Spinal cord (tissue), 10 donors: ENCODE measurements around the gene MAP3K21. TPM values are rescaled to one million over a fixed set of nuclear protein-coding genes. Genes with fewer than 3 reads are reported as not detected.

ENCODE experiments used
- DNase-seq, 6 donors: peaks; one replicate each; pipeline versions ENCODE4 v3.0.0 to v3.0.0-alpha.2; 2013 to 2015; ENCODE audit warnings: low spot score in 6 of 6, low read depth in 4 of 6
- H3K27ac ChIP-seq: one replicate; pipeline ENCODE4 v1.5.1; 2013; ENCODE audit warnings: low read depth, low read length, control low read depth
- H3K27me3 ChIP-seq: one replicate; pipeline ENCODE4 v1.6.1; 2013; ENCODE audit warnings: low read length; ENCODE audit not compliant: control insufficient read depth, insufficient read depth
- H3K36me3 ChIP-seq: one replicate; pipeline ENCODE4 v1.6.1; 2013; ENCODE audit warnings: low read length; ENCODE audit not compliant: control insufficient read depth, insufficient read depth
- H3K4me1 ChIP-seq: one replicate; pipeline ENCODE4 v1.6.1; 2013; ENCODE audit warnings: low read length; ENCODE audit not compliant: control insufficient read depth, insufficient read depth
- H3K4me3 ChIP-seq: one replicate; pipeline ENCODE4 v1.5.1; 2013; ENCODE audit warnings: low read depth, low read length, control low read depth
- H3K9me3 ChIP-seq: one replicate; pipeline ENCODE4 v1.6.1; 2013; ENCODE audit warnings: low read length; ENCODE audit not compliant: control insufficient read depth, insufficient read depth
- WGBS: methylation state at CpG from one replicate; pipeline ENCODE4 v1.1.5; 2013; ENCODE audit warnings: missing lambda C conversion rate; ENCODE audit not compliant: insufficient coverage; 5-methylcytosine and 5-hydroxymethylcytosine counted together
- polyA plus RNA-seq, 2 donors: library from polyadenylated mRNA; unstranded; fragments of 120-200 nt; gene quantifications; one replicate each; pipeline ENCODE4 v1.2.1, GENCODE V29; 2013; ENCODE audit not compliant: insufficient read length in 2 of 2
- total RNA-seq, 2 donors: library from RNA; depleted of rRNA in 1 of 2; stranded (reverse); fragments of 120-200 nt in 1 of 2; fragments of >200 nt in 1 of 2; gene quantifications; one replicate each; pipeline versions ENCODE4 v1.2.3 to v1.2.4, GENCODE V29; 2013 to 2014
- donor health status: healthy.

Gene MAP3K21
- total and polyA plus RNA-seq, 4 donors, result 2.1 to 6.1 (median 5.3) TPM

- Histone ChIP-seq H3K4me1 (no peaks in the 10 kb centered on the region), H3K27me3 (no peaks in the 10 kb centered on the region), H3K36me3 (peaks cover 6% of the 10 kb centered on the region), H3K27ac (no peak overlapping the region), H3K4me3 (no peak overlapping the region), H3K9me3 (no peaks in the 10 kb centered on the region)
- DNase-seq, result peak in 1 of 6 donors; percentile 9
- WGBS, result 33% methylated on average over 1 of the region's 5 CpGs
These were observed 49.0 kb downstream of the MAP3K21 start for GRCh38 chr1:233376382-233377110.

DNA sequence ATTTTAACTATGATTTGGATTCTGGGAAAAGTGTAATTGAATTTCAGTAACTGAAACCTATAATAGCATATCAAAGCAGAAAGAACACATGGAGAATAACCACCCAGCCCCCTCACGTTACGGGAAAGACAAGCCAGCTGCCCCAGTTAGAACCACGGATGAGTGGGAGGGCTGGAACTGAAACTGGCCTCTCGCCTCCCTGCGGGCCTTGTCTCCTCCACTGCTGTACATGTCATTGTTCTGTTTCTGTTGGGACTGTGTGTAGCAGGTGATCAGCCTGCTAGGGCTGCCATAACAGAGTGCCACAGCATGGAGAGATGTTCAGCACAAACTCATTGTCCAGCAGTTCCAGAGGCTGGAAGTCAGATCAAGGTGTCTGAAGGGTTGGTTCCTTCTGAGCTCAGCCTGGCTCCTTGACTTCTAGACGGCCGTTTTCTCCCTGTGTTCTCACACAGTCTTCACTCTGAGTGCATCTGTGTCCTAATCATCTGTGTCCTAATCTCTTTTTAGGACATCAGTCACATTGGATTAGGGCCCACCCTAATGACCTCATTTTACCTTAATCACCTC is 52.4 kb downstream of the MAP3K21 start:
- Histone ChIP-seq H3K27me3 (no peaks in the 10 kb centered on the region), H3K4me1 (no peaks in the 10 kb centered on the region), H3K4me3 (no peak overlapping the region), H3K36me3 (peaks cover 8% of the 10 kb centered on the region), H3K9me3 (no peaks in the 10 kb centered on the region), H3K27ac (no peak overlapping the region)
- 89% methylated on average over 7 of the region's 7 CpGs for WGBS
- DNase-seq, result no peak

- Histone ChIP-seq H3K9me3 (no peaks in the 10 kb centered on the region), H3K36me3 (peaks cover 8% of the 10 kb centered on the region), H3K27ac (no peak overlapping the region), H3K4me1 (no peaks in the 10 kb centered on the region), H3K27me3 (no peaks in the 10 kb centered on the region), H3K4me3 (no peak overlapping the region)
- WGBS, result no CpG with 5 or more reads among the region's 2 CpGs
- no peak for DNase-seq
These were observed 54.3 kb downstream of the MAP3K21 start for GRCh38 chr1:233381806-233382205.

GRCh38 chr1:233383984-233384383 is 56.5 kb downstream of the MAP3K21 start:
- 86% methylated on average over 1 of the region's 3 CpGs for WGBS
- no peaks in the 10 kb centered on the region for H3K27me3 ChIP-seq
- no peak overlapping the region for H3K27ac ChIP-seq
- no peak for DNase-seq
- no peaks in the 10 kb centered on the region for H3K4me1 ChIP-seq
- H3K9me3 ChIP-seq, result no peaks in the 10 kb centered on the region
- no peak overlapping the region for H3K4me3 ChIP-seq
- H3K36me3 ChIP-seq, result peaks cover 7% of the 10 kb centered on the region

- Histone ChIP-seq H3K4me1 (no peaks in the 10 kb centered on the region), H3K4me3 (no peak overlapping the region), H3K36me3 (peaks cover 4% of the 10 kb centered on the region), H3K27me3 (no peaks in the 10 kb centered on the region), H3K27ac (no peak overlapping the region), H3K9me3 (no peaks in the 10 kb centered on the region)
- no CpG with 5 or more reads among the region's 2 CpGs for WGBS
- DNase-seq, result no peak
These were observed 58.8 kb downstream of the MAP3K21 start for GRCh38 chr1:233386336-233386735.

DNA sequence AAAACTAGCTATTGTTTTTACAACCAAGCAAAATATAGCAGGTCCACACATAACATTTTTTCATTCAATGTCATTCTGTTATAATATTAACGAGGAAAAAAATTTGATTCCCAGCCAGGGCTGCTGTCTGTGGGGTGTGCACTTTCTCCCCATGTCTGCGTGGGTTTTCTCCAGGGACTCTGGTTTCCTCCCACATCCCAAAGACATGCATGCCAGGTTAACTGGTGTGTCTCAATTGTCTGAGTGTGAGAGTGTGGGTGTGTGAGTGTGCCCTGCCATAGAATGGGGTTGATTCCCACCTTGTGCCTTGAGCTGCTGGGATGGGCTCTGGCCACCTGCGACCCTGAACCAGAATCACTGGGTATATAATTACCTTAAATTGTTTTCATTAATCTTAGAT is 60.1 kb downstream of the MAP3K21 start:
- 60% methylated on average over 1 of the region's 3 CpGs for WGBS
- no peaks in the 10 kb centered on the region for H3K9me3 ChIP-seq
- no peaks in the 10 kb centered on the region for H3K27me3 ChIP-seq
- no peak overlapping the region for H3K27ac ChIP-seq
- DNase-seq, result no peak
- H3K4me3 ChIP-seq, result no peak overlapping the region
- H3K4me1 ChIP-seq, result no peaks in the 10 kb centered on the region
- no peaks in the 10 kb centered on the region for H3K36me3 ChIP-seq

GRCh38 chr1:233389169-233389568 is 61.6 kb downstream of the MAP3K21 start:
- DNase-seq, result no peak
- Histone ChIP-seq H3K4me1 (no peaks in the 10 kb centered on the region), H3K27ac (no peak overlapping the region), H3K9me3 (no peaks in the 10 kb centered on the region), H3K4me3 (no peak overlapping the region), H3K36me3 (no peaks in the 10 kb centered on the region), H3K27me3 (no peaks in the 10 kb centered on the region)
- whole genome bisulfite sequencing, result 40% methylated on average over 1 of the region's 1 CpG

- DNase-seq, result no peak
- no CpG with 5 or more reads among the region's 1 CpG for WGBS
These were observed 62.4 kb downstream of the MAP3K21 start for GRCh38 chr1:233389893-233390292.

DNA sequence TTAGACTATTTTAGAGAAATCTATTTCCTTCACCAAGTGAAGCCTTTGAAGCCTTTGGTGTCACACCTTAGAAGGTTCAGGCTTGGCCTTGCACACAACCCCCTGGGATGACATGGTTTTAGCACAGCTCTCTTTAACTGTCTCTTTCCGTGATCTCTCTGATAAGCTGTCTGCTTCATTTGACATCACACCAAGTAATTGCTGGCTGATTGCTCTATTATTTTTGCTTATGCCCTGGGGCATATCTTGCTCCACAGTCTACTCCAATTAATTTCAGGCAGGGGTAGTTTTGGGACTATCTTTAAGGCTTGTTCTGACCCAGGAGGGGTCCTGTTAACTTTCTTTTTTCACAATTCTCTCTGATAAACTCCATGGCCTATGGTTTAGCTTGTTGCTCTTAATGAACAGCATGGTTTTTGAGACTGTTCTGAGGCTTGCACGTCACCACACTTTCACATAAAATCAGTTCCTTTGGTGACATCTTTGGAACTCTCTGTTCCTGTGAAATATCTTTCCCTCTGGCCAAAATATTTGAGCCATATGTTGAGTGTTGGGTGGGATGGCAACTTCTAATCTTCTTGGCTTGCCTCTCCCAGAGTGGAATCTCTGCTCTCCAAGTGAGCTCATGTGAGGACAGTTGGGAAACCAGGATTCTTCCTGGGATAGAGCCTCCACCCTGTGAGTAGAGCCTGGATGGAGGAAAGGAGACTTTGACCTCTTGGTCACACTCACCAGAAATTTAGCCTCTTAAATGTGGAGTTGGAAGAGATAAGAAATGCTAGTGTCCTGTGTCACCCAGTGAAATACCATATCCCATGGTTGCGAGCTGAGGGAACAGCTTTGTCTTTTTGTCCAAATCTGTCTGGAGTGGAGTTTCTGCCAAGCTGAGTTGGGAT is 63.6 kb downstream of the MAP3K21 start:
- no peak overlapping the region for H3K4me3 ChIP-seq
- peak in 2 of 6 donors; percentile 17 to 62 for DNase-seq
- H3K27ac ChIP-seq, result no peak overlapping the region
- no peaks in the 10 kb centered on the region for H3K36me3 ChIP-seq
- no peaks in the 10 kb centered on the region for H3K9me3 ChIP-seq
- H3K27me3 ChIP-seq, result no peaks in the 10 kb centered on the region
- 88% methylated on average over 1 of the region's 3 CpGs for WGBS
- no peaks in the 10 kb centered on the region for H3K4me1 ChIP-seq

More at GRCh38 chr1:233389893-233390292, 62.4 kb downstream of the MAP3K21 start:
- H3K36me3 ChIP-seq, result no peaks in the 10 kb centered on the region
- H3K27ac ChIP-seq, result no peak overlapping the region
- H3K27me3 ChIP-seq, result no peaks in the 10 kb centered on the region
- no peaks in the 10 kb centered on the region for H3K4me1 ChIP-seq
- H3K4me3 ChIP-seq, result no peak overlapping the region
- H3K9me3 ChIP-seq, result no peaks in the 10 kb centered on the region
